GM21737 (cell line): Measurements from ENCODE around the gene CRTAP.
"Not testable (repeated sequence)": the region's sequence is repeated elsewhere in the genome, so short reads cannot be mapped to it uniquely, and the experiment has no call there.

ENCODE experiments used
- ATAC-seq: cut with Tn5 transposase; IDR thresholded peaks from one replicate; pipeline ENCODE4 v1.9.1; 2021; ENCODE audit warnings: mild to moderate bottlenecking, moderate library complexity; ENCODE audit not compliant: unreplicated experiment

Gene CRTAP

GRCh38 chr3:33173103-33173502 lies 59.3 kb downstream of the CRTAP start:
- ATAC-seq, result no peak

- no peak for ATAC-seq
These were observed 59.9 kb downstream of the CRTAP start for GRCh38 chr3:33173672-33174071.

- ATAC-seq, result no peak
These were observed 60.3 kb downstream of the CRTAP start for GRCh38 chr3:33174095-33174494.

- no peak for ATAC-seq
These were observed 61.0 kb downstream of the CRTAP start for GRCh38 chr3:33174711-33175414.

- ATAC-seq, result no peak
These were observed 65.3 kb downstream of the CRTAP start for GRCh38 chr3:33179132-33179531.

GRCh38 chr3:33181229-33181628 lies 67.4 kb downstream of the CRTAP start:
- ATAC-seq, result no peak

GRCh38 chr3:33181641-33182040 lies 67.8 kb downstream of the CRTAP start:
- ATAC-seq, result not testable (repeated sequence)

- ATAC-seq, result no peak
These were observed 71.0 kb downstream of the CRTAP start for GRCh38 chr3:33184863-33185262.

DNA sequence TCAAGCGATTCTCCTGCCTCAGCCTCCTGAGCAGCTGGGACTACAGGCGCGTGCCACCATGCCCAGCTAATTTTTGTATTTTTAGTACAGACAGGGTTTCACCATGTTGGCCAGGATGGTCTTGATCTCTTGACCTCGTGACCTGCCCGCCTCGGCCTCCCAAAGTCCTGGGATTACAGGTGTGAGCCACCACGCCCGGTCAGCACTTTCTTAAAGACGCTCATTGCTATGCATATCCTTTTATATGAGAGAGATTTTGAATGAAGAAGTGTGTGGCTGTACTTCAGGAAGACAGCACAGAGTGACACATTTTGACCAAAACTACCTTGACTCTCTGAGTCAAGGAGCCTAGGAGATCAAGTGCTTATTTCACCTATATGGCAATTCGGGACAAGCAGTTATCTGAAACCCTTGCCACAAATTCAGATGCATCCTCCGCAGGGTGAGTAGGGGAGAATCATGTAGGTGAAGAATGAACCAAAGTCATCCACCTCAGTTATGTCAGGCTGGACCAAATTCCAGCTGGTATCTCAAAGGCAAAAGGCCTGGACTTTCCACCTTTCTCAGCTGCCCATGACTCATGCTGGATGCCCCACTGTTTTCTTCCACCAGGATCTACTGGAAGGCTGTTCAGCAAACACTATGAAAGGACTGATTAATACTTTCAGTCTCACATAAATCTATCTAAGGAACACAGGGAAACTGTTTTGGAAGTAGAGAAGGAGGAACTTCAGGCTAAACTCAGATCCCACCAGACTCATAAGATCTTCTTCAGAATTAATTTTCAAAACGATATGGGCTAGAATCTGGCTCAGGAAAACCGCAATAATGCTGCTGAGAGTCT lies 72.9 kb downstream of the CRTAP start:
- ATAC-seq, result no peak

- no peak for ATAC-seq
These were observed 73.5 kb downstream of the CRTAP start for GRCh38 chr3:33187368-33187634.

DNA sequence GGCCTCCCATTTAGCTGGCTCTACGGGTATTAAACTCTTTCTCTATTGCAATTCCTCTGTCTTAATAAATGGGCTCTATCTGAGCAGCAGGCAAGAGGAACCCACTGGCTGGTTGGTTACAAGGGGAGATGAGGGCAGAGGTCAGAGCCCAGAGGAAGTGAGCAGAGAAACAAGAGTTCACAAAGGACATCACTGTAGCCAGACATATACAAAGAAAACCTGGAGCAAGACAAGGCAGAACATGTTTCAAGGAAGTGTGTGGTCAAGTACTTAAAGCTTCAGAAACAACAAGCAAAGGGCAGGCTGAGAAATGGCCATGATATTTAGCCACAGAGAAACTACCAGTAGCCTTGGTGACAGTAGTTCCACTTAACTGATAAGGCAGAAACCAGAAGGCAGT lies 80.5 kb downstream of the CRTAP start:
- ATAC-seq, result no peak

DNA sequence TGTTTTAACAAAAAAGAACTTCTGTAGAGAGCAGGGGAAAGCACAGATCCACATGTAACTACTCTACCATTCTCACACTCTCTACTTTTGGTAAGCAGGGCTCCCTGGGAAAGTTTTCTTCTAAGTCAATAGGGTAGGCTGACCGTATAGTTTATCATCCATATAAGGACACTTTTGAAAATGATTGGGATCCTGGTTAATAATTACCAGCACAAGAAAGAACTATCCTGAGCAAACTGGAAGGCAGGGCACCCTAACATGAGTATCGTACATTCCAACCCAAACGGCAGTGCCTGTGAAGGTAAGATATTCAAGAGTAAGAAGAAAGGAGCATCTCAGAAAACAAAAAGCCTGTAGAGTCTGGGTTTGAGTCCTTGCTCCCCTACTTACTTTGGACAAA lies 82.7 kb downstream of the CRTAP start:
- ATAC-seq, result no peak
